Epidermal melanocyte (primary cell): Measurements from ENCODE around the gene NR3C2.

Source experiments
- DNase-seq: peaks from one replicate; pipeline ENCODE4 v3.0.0; 2011; ENCODE audit warnings: low spot score; ENCODE audit not compliant: insufficient read length

NR3C2 gene

GRCh38 chr4:148435654-148436406 lies 6.4 kb downstream of the NR3C2 start:
- DNase-seq, result no peak

- no peak for DNase-seq
These were observed 8.0 kb downstream of the NR3C2 start for GRCh38 chr4:148434075-148434773.

- no peak for DNase-seq
These were observed 10.8 kb downstream of the NR3C2 start for GRCh38 chr4:148431401-148431800.

DNA sequence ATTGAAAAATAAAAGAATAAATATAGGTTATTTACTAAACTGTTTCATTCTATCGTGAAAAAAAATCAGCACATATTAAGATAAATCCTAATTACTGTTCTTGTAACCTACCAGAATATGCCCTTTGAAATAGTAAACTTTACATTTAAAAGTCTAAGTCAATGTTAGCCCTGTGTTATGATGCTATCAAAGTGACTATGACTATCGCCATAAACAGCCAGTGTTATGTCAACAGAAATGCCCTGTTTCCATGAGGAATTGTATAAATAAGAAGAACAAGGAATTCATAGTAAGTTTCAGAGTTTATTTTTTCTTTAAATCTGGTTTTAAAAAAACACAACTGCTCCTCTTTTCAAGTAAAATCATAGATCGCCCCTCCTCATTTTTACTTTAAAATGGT lies 11.4 kb downstream of the NR3C2 start:
- no peak for DNase-seq

DNA sequence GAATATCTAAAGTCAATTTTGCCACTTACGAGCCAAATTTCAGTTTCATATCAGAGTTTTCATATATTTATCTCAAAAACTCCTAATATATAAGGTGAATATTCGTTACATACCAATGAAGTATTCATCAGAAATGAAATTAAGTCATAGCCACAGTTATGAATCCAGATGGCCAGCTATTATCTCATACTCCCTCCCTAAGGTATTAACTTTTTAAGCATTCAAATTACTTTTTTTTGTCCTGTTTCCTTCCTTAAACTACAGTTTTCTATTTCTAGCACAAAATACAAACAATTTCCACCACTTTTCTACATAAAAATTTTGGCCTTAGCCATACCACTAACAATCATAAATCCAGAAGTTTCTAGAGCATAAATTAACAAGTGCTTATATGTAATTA lies 13.0 kb downstream of the NR3C2 start:
- DNase-seq, result no peak

DNA sequence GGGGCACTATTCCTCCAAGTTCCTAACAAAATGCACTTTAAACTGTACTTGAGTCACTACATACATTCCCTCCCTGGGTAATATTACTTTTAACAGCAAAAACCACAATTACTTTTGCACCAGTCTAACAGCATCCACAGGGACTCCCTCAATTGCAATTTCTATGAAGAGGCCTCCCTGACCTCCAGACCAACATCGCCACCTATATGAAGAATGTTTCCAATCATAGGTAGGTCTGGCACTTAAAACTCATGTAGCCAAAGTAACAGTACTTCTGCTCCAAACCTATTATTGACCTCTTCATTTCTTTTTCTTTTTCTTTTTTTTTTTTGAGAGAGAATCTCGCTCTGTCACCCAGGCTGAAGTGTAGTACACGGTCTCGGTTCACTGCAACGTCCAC lies 15.6 kb downstream of the NR3C2 start:
- no peak for DNase-seq

- no peak for DNase-seq
These were observed 16.7 kb downstream of the NR3C2 start for GRCh38 chr4:148425327-148426110.

DNA sequence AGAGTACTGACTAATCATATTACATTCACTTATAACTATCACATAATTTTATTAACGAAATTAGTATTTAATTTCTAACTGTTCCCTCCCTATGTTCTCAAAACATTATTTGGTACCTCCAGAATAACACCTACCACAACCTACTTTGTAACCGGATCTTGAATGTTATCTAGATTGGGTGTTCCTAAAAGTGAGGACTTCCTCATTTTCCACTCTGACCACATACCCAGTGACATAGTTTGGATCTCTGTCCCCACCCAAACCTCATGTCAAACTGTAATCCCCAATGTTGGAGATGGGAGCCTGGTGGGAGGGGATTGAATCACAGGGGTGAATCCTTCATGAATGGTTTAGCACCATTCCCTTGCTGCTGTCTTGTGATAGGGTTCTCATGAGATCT lies 21.8 kb downstream of the NR3C2 start:
- DNase-seq, result no peak

DNA sequence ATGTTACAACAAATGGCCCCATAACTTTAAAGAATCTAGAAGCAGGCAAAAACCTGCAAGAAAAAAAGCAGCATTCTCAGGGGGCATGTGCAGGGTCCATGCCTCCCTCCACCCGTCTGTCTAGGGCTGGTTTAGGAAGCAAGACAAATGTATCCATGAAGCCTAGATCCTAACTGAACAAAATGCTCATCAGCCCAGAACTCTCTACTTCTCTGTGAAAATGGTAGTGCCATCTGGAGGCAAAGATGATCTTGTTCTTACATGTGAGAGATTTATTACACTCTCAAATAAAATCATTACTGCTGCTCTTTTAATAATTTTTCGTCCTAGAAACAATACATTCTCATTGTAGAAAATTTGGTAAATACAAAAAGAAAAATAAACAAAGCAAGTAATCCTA lies 26.7 kb downstream of the NR3C2 start:
- no peak for DNase-seq

DNA sequence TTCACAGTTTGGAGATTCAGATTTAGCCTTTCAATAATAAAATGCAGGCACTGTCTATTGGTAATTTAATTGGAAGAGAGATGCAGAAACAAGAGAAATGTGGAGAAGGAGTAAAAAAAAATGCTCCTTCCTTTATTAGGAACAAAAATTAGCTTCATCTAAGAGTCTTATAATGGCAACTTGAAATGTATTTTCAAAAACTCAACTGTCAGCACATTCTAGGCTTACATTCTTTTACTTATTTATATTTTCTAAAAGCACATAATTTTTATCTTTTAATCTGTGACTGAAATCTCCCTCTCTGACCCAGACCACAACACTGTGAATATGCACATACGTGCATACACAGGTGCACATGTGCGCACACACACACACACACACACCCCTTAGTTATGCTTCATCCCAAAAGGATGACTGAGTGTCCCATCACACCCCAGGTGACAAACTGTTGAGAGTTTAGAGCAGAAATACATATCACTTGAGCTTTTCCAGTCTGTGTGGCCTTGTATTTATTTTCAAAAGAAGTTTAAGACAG lies 29.7 kb downstream of the NR3C2 start:
- no peak for DNase-seq

DNA sequence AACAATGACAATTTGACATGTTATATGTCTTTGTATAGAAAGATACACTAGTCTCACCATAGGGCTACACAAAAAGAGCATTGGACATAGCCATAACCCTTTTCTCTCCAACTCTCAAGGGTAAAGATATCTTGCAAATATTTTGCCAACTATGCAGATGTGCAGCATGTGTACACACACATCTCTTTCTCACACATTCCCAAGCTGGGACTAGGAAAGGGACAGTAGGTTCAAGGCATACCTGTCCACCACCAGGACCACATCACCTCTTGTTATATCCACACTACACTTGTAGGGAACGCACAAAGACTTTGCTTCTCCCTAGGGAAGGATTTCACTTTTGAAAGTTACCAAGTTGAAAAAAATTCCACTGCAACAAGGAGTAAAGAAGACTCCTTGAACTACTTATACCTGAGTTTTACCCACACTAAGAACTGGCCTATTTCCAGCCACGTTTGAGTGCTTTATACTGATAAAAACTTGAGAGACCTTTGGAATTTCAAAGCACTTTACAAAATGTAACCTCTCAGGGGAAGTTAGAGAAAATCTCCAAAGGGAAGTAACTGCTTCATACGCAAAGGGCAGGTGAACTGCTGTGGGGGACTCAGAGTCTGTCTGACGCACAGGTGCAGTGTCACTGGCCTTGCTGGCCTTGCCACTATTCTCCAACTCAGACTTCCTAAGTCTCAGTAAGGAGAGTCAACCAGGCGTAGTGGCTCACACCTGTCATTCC lies 36.9 kb downstream of the NR3C2 start:
- no peak for DNase-seq

DNA sequence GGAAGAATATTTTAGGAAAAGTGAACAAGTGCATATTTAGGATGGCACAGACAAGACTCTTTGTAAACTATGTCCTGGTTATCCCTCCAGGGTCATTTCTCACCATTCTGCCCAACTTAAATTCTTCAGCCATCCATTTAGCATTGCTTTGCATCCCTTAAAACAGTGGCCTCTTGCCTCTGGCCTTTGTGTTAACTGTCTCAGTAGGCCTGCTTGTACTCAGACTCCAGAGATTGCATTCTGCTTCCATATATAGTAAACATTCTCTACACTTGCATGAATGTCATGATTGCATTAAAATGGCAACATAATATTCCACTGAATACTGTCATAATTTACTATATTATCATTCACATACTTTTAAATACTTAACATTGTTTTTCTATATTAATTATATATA lies 43.2 kb downstream of the NR3C2 start:
- no peak for DNase-seq

DNA sequence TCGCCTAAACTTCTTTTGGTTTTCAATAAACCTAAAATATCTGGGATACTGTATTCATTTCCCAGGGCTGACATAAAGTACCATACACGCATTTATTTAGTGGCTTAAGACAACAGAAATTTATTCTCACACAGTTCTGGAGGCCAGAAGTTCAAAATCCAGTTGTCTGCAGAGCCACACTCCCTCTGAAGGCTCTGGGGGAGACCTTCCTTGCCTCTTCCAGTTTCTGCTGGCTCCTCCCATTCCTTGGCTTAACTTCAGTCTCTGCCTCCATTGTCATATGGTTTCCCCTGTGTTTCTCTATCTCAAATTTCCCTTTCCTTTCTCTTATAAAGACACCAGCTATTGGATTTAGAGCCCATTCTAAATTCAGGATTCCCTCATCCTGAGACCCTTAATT lies 44.4 kb downstream of the NR3C2 start:
- DNase-seq, result no peak

GRCh38 chr4:148396986-148397673 lies 45.1 kb downstream of the NR3C2 start:
- no peak for DNase-seq

GRCh38 chr4:148395771-148396170 lies 46.4 kb downstream of the NR3C2 start:
- DNase-seq, result no peak

DNA sequence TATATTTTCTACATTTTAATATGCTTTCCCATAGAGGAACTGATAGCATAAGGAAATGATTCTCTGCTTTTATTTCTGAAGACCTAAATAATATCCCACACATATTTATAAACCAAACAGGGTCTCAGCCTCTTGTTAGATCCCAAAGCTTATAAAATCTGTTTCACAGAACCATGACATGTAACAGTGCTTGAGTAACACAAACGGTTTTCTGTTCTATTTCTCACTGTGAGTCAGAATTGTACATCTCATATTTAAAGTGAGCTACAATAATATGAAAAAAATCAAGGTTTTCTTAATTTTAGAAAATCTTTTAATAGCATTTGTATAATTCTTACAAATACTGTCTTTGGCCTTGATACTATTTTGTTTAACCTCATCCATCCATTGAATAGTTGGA lies 51.2 kb downstream of the NR3C2 start:
- DNase-seq, result no peak

- no peak for DNase-seq
These were observed 51.9 kb downstream of the NR3C2 start for GRCh38 chr4:148390311-148390710.

- no peak for DNase-seq
These were observed 61.9 kb downstream of the NR3C2 start for GRCh38 chr4:148380291-148380690.

GRCh38 chr4:148376151-148376550 lies 66.1 kb downstream of the NR3C2 start:
- DNase-seq, result peak; percentile 60

GRCh38 chr4:148375584-148375983 lies 66.6 kb downstream of the NR3C2 start:
- no peak for DNase-seq

GRCh38 chr4:148373093-148373492 lies 69.1 kb downstream of the NR3C2 start:
- DNase-seq, result no peak
